GM12874 (cell line): Measurements from ENCODE around the gene MEGF11.
A peak's percentile ranks its signal among the peaks of the same experiment; 100 is the strongest.

Source experiments
- CTCF ChIP-seq: IDR thresholded peaks from 2 replicates; pipeline ENCODE4 v1.5.1; 2011; ENCODE audit warnings: low read depth, mild to moderate bottlenecking, control low read depth, low read length, moderate library complexity; ENCODE audit not compliant: insufficient read depth

Gene MEGF11

DNA sequence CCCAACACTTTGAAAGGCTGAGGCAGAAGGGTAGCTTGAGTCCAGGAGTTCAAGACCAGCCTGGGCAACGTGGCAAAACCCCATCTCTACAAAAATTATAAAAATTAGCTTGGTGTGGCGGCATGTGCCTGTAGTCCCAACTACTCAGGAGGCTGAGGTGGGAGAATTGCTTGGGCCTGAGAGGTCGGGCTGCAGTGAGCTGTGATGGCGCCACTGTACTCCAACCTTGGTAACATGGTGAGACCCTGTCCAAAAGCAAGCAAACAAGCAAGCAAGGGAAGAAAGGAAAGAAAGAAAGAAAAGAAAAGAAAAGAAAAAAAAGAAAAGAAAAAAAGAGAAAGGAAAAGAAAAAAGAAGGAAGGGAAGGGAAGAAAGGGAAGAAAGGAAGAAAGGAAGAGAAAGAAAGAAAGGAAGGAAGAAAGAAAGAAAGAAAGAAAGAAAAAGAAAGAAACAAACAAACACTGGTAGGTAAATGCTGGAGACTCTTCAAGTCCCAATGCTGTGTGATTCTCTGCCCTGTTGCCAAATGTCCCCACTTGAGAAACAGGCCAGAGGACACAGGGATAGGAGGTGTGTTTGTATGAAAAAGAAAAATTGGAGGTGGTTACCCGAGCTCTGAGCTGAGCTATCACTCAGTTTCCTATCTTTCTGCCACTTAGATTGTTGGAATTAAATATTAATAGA lies 263.1 kb downstream of the MEGF11 start:
- TF ChIP-seq CTCF = no peak

DNA sequence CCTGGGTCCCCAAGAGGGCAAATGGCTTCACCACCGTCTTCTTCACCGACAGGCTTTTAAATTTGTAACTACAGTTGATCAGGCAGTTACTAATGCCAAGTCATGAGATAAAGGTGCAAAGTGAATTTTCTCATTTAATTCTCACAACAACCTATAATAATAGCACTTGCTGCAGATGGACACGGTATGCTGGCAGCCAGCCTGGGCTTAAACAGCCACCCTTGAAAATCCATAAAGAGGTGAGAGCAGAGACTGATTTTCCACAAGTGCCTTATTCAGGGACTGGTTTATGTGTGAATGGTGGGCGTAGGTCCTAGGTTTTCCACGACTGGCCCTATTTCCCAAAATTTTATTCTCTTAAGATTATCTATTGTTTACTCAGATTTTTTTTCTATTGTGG lies 266.4 kb downstream of the MEGF11 start:
- no peak for TF ChIP-seq CTCF

- TF ChIP-seq CTCF = no peak
These were observed 267.1 kb downstream of the MEGF11 start for GRCh38 chr15:65986416-65986815.

DNA sequence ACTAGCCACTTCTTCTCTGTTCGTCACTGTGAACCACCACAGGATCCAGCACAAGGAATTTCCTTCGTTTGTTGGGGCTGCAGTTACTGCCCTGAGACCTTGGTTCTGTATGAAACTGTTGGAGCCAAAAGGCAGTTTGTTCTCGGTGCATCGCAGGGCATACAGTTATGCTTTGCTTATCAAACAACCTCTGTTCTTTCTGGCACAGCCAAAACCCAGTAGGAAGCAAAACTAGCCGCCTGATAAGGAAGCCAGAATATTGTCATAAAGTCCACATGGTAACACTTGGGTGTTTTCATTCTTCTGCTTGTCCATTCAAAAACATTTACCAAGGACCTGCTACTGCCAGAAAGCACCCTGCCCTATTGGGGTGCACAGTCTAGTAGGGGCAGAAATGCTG lies 268.2 kb downstream of the MEGF11 start:
- TF ChIP-seq CTCF = no peak

DNA sequence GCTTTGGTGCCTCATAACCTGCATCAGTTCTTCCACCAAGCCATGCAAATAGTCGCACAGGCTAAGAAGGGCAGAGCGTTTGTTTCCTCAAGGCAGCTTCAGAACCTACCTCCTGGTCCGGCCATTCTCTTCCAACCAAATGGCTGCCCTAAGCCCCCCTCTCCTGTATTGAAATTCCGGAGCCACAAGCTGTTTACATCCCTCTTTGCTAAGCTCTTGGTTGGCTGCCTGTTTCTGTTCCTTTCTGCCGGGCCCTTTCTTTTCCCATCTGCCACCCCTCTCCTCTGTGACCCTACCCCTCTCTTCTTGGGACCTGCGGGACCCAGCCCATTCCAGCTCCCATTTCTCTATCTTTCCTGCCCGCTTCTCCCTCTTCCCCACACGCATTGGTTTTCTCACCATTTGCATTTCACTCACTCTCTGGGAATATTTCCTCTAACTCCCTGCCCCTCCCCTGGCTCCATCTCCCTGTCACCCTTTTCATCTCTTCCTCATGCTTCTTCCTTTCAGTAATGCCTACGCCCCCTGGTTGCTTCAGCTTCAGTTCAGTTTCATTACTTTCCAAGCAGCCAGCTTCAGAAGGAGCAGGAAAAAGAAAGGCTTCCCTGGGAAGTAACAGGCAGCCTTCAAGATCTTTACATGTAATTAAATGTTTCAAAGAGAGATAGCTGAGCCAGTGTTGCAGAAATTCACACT lies 270.8 kb downstream of the MEGF11 start:
- no peak for TF ChIP-seq CTCF

DNA sequence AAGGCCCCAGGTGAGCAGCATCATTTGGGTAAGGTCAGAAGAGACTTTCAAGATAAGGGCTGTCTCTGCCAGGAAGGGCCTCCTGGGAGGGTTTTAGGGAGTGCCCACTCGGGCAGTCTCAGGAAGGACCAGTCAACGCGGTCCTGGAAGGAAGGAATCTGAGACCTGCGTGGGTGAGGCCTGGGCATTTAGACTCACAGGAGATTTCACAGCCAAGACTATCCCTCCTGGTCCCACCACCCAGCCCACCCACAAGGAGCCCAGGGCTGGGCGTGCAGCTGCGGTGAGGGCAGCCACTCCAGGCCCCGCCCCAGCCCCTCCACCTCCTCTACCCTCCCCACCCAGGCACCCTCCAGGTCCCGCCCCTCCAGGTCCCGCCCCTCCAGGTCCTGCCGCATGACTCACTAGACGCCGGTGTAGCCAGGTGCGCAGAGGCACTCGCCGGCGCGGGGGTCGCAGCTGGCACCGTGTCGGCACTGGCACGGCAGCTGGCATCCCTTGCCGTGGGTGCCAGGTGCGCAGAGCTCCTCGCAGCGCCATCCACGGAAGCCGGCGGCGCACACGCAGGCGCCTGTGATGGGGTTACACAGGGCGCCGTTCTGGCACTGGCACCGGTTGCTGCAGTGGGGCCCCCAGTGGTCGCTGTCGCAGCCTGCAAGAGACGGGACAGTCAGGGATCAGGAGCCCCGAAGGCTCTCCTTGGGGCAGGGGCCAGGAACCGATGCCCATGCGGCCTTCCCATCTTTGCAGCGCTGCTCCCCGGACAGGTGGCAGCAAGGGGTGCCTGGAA lies 271.5 kb downstream of the MEGF11 start:
- peak; percentile 71 for TF ChIP-seq CTCF

DNA sequence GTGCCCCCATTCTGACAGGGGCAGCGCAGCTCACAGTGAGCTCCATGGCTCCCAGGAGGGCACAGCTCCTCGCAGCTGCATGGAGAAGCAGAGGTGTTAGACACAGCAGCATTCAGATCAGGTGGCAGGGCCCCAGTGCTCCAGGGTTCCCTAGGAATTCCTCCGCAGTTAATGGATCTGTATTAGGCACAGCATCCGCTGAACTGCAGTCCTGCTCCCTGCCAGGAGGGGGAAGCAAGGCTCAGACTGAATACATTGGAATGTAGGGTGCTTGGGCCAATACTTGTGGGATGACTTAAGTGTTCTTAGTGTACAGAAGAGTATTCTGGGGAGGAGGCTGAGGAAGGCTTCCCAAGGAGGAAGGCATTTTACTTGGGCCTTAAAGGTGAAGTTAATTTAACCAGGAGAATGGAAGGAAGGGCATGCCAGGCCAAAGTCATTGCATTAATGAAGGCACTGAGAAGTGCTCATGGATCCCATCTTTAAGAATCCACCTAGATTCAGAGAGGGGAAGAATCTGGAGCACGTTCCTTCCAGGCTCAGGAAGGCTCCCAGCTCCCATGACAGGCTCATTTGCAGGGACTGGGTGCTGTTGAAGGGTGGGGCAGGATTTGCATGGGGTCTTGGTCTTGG lies 272.6 kb downstream of the MEGF11 start:
- peak; percentile 68 for TF ChIP-seq CTCF
